Measurements from ENCODE around the gene FAF2.

The FAF2 gene

GRCh38 chr5:176425791-176426190 is 22.4 kb upstream of the FAF2 start:
- no peaks in the 10 kb centered on the region for H3K9me3 ChIP-seq
- no peak for TF ChIP-seq CTCF (IDR thresholded peaks at IDR 0.05; ENCODE audit: low read depth, low read length)
- DNase-seq, result no peak
- no peaks in the 10 kb centered on the region for H3K4me1 ChIP-seq
- no peaks in the 10 kb centered on the region for H3K36me3 ChIP-seq
- H3K27me3 ChIP-seq, result no peaks in the 10 kb centered on the region
- H3K4me3 ChIP-seq (ENCODE audit: low read depth, low read length), result no peak overlapping the region

GRCh38 chr5:176426876-176427275 is 21.3 kb upstream of the FAF2 start:
- no peaks in the 10 kb centered on the region for H3K4me1 ChIP-seq
- no peaks in the 10 kb centered on the region for H3K27me3 ChIP-seq
- H3K36me3 ChIP-seq, result no peaks in the 10 kb centered on the region
- no peaks in the 10 kb centered on the region for H3K9me3 ChIP-seq
- H3K4me3 ChIP-seq (ENCODE audit: low read depth, low read length), result no peak overlapping the region
- no peak for DNase-seq
- TF ChIP-seq CTCF (IDR thresholded peaks at IDR 0.05; ENCODE audit: low read depth, low read length), result no peak

DNA sequence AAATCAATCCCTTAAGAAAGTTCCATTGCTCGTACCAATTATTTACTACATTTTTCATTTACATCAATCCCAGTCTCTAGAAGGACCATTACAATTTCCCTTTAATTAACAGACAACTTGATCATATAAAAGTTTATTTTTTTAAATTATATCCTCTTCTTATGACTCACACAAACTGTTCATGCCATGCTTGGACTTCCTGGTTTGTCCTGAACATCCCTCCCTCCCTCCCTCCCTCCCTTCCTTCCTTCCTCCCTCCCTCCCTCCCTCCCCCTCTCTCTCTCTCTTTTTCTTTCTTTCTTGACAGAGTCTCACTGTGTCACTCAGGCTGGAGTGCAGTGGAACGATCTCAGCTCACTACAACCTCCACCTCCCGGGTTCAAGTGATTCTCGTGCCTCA is 20.2 kb upstream of the FAF2 start:
- DNase-seq, result no peak
- no peak overlapping the region for H3K4me3 ChIP-seq (ENCODE audit: low read depth, low read length)
- no peaks in the 10 kb centered on the region for H3K9me3 ChIP-seq
- H3K36me3 ChIP-seq, result no peaks in the 10 kb centered on the region
- no peaks in the 10 kb centered on the region for H3K4me1 ChIP-seq
- TF ChIP-seq CTCF (IDR thresholded peaks at IDR 0.05; ENCODE audit: low read depth, low read length), result no peak
- no peaks in the 10 kb centered on the region for H3K27me3 ChIP-seq

DNA sequence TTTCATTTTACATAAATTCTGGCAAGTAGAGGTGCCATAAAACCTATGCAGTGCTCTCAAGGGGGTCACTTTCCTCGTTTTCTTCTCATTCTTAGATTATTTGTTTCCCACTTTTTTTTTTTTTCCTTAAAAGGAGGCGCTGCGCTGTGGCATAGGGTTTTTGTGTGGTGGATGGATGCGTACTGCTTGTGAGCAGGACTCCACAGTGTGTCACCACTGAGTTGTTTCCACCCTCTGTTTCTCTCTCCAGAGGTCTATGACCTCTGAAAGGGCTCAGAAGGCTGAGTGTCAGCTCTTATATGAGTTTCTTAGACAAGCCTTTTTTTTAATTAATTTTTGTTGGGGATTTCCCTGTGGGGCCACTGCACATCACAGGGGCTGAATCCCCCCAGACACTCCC is 18.2 kb upstream of the FAF2 start:
- Histone ChIP-seq H3K36me3 (no peaks in the 10 kb centered on the region), H3K27me3 (no peaks in the 10 kb centered on the region), H3K9me3 (no peaks in the 10 kb centered on the region), H3K4me3 (ENCODE audit: low read depth, low read length) (no peak overlapping the region), H3K4me1 (no peaks in the 10 kb centered on the region)
- no peak for DNase-seq
- TF ChIP-seq CTCF (IDR thresholded peaks at IDR 0.05; ENCODE audit: low read depth, low read length), result peak; percentile 22; the same call in 1 of the 2 replicates

GRCh38 chr5:176432707-176433106 is 15.5 kb upstream of the FAF2 start:
- Histone ChIP-seq H3K36me3 (no peaks in the 10 kb centered on the region), H3K4me3 (ENCODE audit: low read depth, low read length) (no peak overlapping the region), H3K9me3 (no peaks in the 10 kb centered on the region), H3K27me3 (no peaks in the 10 kb centered on the region), H3K4me1 (no peaks in the 10 kb centered on the region)
- DNase-seq, result no peak
- no peak for TF ChIP-seq CTCF (IDR thresholded peaks at IDR 0.05; ENCODE audit: low read depth, low read length)

DNA sequence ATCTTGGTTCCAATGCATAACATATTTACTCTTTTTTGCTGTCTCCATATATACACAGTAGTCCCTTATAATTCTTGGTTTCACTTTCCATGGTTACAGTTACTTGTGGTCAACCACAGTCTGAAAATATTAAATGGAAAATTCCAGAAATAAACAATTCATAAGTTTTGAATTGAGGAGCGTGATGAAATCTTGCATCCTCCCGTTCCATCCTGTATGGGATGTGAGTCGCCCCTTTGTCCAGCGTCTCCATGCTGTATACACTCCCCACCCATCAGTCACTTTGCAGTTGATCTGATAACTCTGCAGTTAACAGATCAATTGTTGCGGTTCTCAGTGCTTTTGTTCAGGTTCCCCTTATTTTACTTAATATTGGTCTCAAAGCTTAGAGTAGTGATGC is 11.5 kb upstream of the FAF2 start:
- Histone ChIP-seq H3K36me3 (no peaks in the 10 kb centered on the region), H3K4me3 (ENCODE audit: low read depth, low read length) (peak overlapping the region; percentile 29), H3K9me3 (no peaks in the 10 kb centered on the region), H3K4me1 (no peaks in the 10 kb centered on the region), H3K27me3 (no peaks in the 10 kb centered on the region)
- no peak for DNase-seq
- TF ChIP-seq CTCF (IDR thresholded peaks at IDR 0.05; ENCODE audit: low read depth, low read length), result no peak

All from BE2C (cell line).